GM18520 (cell line): ENCODE results near the gene ERC2.
"Not testable (repeated sequence)": the region's sequence is repeated elsewhere in the genome, so short reads cannot be mapped to it uniquely, and the experiment has no call there.

Source experiments
- ATAC-seq: cut with Tn5 transposase; IDR thresholded peaks from one replicate; pipeline ENCODE4 v1.9.1; 2021; ENCODE audit not compliant: unreplicated experiment

The ERC2 gene

DNA sequence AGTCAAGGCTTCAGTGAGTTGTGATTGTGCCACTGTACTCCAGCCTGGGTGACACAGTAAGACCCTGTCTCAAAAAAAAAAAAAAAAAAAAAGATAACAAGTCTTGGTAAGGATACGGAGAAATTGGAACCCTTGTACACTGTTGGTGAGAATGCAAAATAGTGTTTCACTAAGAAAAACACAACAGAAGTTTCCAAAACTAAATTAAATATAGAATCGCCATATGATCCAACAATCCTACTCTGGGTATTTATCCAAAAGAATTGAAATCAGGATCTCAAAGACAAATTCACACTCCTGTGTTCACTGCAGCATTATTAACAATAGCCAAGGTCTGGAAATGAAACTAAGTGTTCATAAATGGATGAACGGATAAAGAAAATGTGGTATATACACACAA, 149.4 kb downstream of the ERC2 start:
- no peak for ATAC-seq

DNA sequence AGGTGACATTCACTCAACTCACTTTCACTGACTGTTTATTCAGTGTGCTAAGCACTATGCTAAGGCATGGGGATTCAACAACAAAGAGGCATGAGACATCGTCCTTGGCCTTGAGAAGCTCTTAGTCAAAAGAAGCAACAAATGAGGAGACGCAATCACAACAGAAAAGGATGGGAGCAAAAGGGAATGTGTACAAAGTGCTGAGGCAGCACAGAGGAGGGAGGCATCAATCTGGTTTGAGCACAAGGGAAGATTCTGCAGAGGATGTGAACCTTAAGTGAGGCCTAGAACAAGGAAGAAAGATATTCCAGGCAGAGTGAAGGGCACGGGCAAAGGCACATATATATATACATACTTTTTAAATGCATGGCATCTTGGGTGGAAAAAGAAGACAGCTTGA, 151.3 kb downstream of the ERC2 start:
- ATAC-seq = no peak

DNA sequence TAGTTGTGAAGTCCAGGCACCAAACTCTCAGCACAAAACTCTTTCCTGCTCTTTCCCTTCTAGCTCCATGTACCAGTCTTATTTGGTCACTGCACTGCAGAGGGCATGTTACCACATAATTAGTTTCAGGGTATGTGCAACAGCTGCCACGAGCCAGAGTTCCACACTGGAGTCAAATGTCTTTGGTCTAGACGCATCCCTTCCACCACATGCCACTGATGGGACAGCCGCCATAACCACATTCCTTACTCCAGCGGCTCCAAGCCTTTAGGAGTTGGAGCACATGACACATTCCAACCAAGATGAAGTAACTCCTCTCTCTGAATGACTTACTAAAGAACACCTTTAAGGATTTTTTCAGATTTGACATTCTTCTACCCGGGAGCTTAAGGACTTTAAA, 153.4 kb downstream of the ERC2 start:
- no peak for ATAC-seq

DNA sequence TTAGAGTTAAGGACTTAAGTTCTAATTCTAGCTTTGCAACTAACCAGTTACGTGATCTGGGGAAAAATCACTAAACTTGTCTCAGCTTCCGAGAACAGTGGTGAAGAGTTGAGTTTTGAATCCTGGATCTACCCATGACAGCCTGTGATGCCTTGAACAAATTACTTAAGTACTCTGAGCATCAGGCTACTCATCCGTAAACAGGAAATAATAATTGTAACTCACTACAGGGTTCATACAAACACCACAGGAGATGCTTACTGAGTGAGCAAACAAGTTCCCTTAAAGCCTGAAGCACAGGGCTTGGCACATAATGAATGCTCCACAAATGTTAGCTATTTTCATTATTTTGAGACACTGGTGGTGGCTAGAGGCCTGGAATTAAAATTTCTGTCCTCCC, 158.8 kb downstream of the ERC2 start:
- no peak for ATAC-seq

DNA sequence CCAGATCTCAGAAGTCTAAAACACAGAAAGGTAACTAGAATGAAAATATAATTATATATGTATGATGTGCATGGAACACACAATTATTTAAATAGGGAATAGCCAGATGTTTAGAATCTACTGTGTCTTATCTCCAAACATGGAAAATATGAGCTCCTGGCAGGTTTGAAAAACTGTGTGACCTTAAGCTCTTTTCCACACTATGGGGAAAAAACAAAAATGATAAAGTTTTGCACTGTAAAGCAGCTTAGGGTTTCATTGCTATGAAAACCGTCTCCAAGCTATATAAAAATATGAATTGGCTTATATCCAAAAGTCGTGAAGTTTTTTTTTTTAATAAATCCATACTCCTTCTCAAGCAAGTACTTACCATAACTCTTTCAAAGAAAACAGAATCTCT, 159.8 kb downstream of the ERC2 start:
- ATAC-seq = no peak

DNA sequence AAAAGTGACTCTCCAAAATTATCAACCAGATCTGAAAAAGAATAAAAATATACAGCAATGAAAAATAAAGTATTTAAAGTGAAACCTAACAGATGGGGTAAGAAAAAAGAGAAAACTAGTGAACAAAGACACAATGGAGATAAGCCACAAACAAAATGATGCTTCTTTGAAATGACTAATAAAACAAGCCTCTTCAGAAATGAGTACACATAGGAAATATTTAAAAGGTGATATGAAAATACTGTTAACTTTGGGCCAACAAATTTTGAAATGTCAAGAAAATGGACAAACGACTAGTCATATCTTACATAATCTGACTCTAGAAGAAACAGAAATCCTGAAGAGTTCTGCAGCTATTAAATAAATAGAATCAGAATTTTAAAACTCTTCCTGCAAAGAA, 164.2 kb downstream of the ERC2 start:
- no peak for ATAC-seq

DNA sequence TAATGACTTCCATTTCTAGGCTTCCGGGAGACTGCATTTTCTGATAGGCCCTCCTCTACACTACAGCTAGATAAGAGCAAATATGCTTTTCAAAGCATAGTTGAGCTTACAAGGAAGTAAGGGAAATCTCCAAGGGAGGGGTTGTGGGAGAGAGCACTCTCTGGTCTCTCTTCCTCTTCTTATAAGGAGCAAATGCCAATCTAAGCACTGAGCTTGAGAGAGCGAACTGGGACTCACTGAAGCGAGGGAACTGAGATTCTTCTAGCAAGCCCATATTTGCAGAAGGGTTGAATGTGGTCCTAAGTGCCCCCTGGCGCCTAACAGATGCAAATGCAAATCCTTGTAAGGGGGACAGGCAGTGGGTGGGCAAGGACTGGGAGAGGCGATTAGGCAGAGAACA, 164.8 kb downstream of the ERC2 start:
- no peak for ATAC-seq

DNA sequence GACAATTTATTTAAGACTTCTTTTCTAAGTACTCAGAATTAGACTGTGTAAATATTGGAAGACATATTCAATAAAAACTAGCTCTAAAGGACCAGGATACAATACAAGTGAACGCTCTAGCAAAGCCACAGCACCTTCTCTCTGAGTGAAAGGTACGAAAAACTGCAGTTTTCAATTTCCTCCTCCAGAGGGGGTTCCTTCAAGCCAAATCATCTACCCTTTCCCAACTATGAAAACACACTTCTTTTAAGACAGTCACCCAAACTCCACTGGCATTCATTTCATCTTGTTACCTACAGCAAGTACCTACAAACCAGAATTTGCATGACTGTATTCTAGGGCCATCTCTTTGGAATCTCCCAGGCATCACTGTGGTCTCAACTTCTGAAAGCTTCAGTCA, 165.8 kb downstream of the ERC2 start:
- no peak for ATAC-seq

DNA sequence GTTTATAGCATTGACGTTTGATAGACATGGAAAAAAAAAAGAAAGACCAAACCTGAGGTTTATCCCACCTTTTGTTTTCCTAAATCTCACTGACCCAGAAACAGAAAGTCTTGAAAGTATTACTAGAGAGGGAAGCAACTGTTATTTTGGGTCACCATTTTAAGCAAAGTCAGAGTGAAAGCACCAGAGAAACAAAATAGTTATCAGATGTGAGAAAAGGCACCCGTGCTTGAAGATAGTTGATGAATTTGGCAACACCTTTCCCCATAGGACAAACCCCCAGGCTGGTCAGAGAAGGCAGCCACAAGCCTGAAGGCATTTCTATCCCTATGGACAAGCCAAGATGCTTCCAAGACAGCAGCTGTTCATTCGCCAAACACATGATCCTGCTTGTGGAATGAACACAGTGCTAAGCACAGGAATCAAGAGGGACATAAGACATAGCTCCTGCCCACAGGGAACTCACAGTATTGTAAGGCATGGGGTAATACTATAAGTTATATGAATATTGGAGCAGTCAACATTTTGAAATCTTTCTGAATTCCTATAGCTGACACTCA, 170.9 kb downstream of the ERC2 start:
- ATAC-seq = no peak

DNA sequence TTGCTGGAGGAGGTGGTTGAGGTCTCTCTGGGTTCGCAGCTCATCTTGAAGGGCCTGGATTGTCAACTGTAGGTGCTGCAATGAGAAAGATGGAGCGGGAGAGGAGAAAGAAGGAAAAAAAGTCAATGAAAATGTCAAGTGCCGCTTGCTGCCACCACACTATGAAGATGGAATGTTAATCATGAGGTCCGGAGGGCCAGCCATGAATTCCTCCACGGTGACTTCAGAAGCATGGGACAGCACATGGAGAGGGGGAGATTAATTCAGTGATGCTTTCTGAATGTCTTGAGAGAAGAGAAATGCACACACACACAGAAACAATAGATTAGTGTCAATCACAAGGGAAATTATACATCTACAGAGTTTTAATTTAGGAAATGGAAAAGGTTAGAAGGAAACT, 171.9 kb downstream of the ERC2 start:
- ATAC-seq = no peak

DNA sequence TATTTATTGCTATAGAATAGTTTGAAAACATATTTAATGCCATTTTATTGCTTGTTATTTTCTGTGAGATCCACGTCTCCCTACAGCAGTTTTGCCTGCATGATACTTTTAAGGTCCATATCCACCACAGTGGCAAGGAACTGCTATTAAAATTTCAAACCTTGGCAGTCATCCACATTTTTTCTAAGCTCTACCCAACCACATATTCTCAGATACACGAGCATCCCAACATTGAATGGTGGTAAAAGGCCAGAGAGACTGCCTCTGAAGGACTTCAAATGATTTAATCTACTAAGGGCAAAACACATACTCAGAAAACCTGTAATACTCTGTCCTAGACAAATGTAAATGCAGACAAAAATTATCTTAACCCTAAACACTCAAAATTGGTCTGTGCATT, 173.1 kb downstream of the ERC2 start:
- no peak for ATAC-seq

DNA sequence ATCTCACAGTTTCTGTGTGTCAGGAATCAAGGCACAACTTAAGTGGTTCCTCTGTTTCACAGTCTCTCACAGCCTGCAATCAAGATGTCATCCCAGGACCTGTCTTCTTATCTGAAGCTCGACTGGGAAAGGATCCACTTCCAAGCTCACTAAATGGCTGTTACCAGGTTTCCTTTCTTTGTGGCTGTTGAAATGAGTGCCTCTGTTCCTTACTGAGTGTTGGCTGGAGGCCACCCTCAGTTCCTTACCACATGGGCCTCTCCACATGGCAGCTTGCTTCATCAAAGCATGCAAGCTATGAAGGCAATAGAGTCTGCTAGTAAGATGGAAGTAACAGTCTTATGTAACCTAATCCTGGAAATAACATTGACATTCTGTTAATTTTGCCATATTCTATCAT, 174.0 kb downstream of the ERC2 start:
- no peak for ATAC-seq

DNA sequence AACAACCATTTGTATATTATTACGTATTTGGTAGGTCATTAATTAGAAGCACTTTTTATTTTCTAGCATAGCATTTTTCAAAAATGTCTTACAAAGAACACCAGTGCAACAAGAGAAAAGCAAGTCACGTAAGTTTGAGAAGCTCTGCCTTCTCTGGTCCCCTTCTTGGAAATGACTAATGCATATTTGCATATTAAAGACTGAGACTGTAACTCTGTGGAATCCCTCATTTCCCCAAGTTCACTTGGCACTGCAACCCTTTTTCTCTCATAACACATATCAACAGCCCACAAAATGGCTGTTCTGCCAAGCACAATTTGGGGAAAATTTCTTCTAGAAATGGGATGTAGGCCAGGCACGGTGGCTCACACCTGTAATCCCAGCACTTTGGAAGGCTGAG, 176.3 kb downstream of the ERC2 start:
- peak; percentile 40 for ATAC-seq

DNA sequence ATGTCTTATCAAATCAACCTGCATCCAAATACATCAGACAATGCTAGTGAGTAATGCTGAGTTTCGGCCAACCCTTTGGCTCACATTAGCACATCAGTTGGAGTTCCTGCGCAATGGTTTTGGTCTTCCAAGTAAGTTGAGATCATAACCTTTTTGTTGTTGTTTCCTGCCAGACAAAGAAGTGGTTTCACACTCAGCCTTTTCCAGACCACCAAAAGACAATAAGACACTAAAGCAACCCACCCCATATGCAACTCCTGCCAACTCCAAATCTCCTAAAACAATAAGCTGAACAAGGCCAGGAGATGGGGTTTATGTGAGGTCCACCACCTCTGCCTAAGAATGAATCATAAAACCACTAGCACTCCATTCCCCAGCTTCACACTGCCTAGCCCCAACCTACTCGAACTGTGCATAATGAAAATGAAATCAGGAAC, 177.0 kb downstream of the ERC2 start:
- peak; percentile 52 for ATAC-seq

DNA sequence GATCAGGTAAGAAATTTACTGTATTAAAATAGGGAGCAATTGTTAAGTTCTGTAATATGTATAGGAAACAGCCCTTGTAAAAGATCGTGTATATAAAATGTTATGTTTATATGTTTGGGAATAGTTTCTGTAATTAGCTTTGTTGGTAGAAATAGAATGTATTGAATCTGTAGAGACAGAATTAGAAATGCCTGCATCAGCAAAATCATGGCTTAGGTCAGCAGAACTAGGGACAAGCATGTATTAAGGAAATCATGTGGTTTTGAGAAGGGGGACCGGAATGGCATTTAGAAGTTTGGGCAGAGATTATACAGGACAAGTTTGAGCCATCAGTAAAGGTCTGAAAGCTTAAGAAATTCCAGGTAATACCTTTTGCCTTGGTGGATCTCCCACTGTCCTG, 177.9 kb downstream of the ERC2 start:
- no peak for ATAC-seq

DNA sequence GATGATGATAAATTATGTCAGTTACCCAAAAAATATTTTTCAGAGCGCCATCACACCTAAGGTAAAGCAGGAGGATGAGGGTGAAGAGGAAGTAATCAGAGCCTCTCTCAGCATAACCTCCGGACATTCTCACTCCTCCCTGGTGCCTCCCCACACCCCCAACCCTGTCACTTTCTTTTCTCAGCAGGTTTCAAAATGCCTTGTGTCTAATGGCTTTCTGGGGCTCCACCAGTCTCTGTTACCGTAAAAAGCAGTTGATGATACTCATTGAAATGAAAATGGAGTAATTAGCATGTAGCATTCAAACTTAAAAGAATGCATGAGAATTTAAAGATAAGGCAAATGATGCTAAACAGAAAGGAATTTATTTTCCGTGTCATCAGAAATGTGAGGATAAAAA, 180.0 kb downstream of the ERC2 start:
- no peak for ATAC-seq

DNA sequence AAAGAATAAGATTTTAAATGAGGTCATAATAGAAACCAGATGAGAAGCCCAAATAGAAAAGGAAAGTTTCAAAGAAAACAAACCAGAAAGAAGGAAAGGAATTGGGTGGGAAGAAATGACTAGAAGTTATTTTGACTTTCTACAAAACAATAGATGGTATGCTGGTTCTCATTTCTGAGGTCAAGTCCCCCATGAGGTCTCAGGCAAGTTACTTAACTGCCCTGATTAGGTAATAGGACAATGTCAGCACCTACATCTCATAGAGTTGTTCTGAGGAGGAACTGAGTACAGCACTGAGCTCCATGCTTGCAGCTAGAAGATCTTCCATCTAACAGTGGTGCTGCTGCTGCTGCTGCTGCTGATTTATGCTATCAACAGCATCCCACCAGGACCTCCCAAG, 185.9 kb downstream of the ERC2 start:
- no peak for ATAC-seq

DNA sequence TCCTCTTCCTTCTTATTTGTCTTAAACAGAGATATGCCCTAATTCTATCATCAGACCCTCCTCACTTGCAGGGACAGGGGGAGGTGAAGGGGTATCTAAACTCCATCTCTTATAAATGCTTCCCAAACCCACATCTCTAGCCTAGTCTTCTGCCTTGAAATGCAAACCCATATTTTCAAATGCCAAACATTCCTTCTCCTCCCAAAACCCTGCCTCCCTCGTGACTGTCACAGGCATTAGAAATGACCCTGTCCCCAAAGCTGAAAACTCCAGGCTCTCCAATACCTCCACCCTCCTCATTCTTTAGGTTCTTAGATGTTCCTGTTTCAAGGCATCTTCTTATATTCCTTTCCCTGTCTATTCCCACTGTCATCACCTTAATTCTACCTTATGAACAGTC, 191.0 kb downstream of the ERC2 start:
- ATAC-seq = no peak

DNA sequence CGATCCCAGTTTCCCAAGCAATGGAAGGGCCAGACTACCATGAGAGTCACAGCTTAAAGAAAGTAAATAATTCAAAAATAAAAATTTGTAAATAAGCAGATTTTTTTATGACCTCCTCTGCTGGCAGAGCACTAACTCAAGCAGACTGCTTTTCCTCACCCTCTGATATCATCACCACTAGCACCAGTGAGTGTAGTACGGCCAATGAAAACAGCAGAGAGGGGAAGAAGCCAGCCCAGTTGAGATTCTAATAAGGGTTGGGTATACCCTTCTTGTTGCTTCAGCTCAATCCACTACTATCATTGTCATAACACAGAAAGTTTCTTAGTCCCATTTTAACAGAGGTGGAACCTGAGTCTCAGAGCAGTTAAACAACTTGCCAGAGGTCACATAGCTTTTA, 193.1 kb downstream of the ERC2 start:
- no peak for ATAC-seq

DNA sequence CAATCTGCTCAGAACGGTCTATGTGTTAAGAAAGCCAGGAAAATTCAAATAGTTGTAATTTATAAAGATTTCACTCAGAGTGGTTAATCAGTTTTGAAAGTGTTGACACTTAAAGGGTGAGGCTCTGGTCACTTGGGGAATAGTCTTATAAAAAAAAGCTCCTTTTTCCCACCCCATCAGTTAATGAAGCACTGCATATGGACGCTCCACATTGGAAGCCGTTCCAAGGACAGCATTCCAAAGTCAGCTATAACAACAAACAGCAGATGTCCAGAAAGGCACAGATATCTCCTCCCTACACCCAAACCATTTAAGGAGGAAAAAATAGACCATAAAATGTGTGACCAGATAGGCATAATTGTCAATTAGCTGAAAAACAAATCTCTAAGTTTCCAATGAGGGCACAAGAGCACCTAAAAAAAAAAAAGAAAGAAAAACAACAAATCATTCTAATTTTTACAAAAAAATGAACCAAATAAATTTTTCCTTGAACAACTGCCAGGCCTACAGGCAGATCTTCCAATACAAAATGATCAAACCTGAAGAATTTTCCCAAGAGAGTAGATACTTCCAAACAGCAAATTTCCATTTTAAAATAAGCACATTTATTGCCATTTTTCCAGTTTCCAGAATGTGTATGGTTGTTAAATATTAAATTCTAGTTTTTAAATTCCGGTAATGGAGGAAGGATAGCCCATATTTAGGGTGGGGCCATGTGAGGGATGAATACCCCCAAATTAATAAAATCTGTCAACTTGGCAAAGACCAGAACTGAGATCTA, 198.3 kb downstream of the ERC2 start:
- no peak for ATAC-seq

DNA sequence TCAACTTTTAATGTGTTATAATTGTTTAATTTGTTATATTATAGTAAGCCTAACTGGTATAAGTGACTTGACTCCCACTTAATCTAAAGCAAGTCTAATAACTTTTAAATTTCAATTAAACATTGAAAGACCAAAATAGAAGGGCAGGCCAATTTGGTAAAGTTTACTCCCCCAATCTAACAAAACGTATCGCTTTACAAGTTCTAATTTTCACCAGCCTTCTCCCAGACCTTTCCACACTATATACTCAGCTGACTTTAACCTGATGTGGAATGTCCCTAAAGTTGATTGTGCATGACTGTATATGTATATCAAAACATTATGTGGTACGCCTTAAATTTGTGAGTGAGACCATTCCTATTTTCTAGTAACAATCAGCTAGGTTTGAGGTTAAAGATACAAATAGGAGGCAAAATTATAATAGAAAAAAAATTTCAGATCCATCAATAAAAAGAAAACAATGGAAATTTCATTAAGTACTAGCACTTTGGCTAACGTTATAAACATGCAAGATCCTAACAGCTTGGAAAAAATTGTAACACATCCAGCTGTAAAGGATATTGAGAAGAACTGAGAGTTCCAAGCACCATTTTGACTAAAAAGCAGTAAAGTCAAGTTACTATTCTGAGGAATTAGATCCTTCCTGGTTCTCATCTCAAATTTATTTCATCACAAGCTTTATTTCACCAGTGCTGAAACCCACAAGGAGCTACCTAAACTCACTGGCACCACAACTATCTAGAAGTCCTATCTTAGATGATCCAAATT, 199.5 kb downstream of the ERC2 start:
- no peak for ATAC-seq

DNA sequence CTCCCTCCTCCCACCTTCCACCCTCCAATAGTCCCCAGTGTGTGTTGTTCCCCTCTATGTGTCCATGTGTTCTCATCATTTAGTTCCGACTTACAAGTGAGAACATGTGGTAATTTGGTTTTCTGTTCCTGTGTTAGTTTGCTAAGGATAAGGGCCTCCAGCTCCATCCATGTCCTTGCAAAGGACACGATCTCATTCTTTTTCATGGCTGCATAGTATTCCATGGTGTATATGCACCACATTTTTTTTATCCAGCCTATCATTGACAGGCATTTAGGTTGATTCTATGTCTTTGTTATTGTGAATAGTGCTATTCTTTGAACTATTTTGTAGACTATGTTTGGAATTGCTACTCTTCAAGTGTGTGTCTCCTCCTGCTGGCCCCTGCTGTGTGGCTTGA, 206.4 kb downstream of the ERC2 start:
- not testable (repeated sequence) for ATAC-seq
